GM12891 (cell line): ENCODE data around the gene SHB.

Experiments used
- PAX5 ChIP-seq: IDR thresholded peaks from 2 replicates; pipeline ENCODE4 v1.6.1; 2011; ENCODE audit warnings: low read length, moderate library complexity, mild to moderate bottlenecking; ENCODE audit not compliant: insufficient read depth, severe bottlenecking
- POLR2A ChIP-seq: IDR thresholded peaks from 2 replicates; pipeline ENCODE4 v1.6.1; 2011; ENCODE audit warnings: low read depth, low read length, control low read depth
- POLR2AphosphoS5 ChIP-seq: IDR thresholded peaks from 2 replicates; pipeline ENCODE4 v1.6.1; 2011; ENCODE audit warnings: low read depth, low read length, control low read depth
- POU2F2 ChIP-seq: IDR thresholded peaks from 2 replicates; pipeline ENCODE4 v1.6.1; 2011; ENCODE audit warnings: low read depth, mild to moderate bottlenecking, control low read depth, low read length, moderate library complexity
- SPI1 ChIP-seq: IDR thresholded peaks from 2 replicates; pipeline ENCODE4 v1.6.1; 2011; ENCODE audit warnings: low read depth, low read length, control low read depth
- TAF1 ChIP-seq: IDR thresholded peaks from 2 replicates; pipeline ENCODE4 v1.6.1; 2011; ENCODE audit warnings: low read depth, low read length, control low read depth

GRCh38 chr9:37921546-37922300, 147.3 kb downstream of the SHB start:
- TF ChIP-seq POLR2A (no peak), POU2F2 (no peak), TAF1 (no peak), POLR2AphosphoS5 (no peak), PAX5 (no peak), SPI1 (no peak)
